ENCODE measurements around the gene TSFM.

- no peak for TF ChIP-seq CTCF (conservative IDR thresholded peaks at IDR 0.05 in 1 of 2, IDR thresholded peaks at IDR 0.05 in 1 of 2; ENCODE audit: low read depth in 1 of 2, low read length in 2 of 2)
- no peak for TF ChIP-seq EZH2 (IDR thresholded peaks at IDR 0.05; ENCODE audit: low read length, missing control alignments)
These were observed 30.8 kb downstream of the TSFM start for GRCh38 chr12:57813111-57813970.

Measured in fibroblast of lung (primary cell).